Fibroblast of villous mesenchyme (primary cell): ENCODE measurements around the gene CBARP. TPM values are rescaled to one million over a fixed set of nuclear protein-coding genes. Genes with fewer than 3 reads are reported as not detected.

Source experiments
- DNase-seq: peaks from one replicate; pipeline ENCODE4 v3.0.0-alpha.2; 2010; ENCODE audit warnings: low read depth
- H3K4me3 ChIP-seq: 2 replicates; pipeline ENCODE4 v1.5.1; 2011; ENCODE audit warnings: low read depth, mild to moderate bottlenecking, low read length
- CTCF ChIP-seq: IDR thresholded peaks from 2 replicates; pipeline ENCODE4 v1.5.1; 2012; ENCODE audit warnings: low read depth, mild to moderate bottlenecking, low read length; ENCODE audit not compliant: insufficient read depth
- total RNA-seq: library from RNA; depleted of rRNA; stranded (reverse); fragments of >200 nt; gene quantifications from 2 replicates; pipeline ENCODE4 v1.2.3, GENCODE V29; 2012

CBARP gene
- total RNA-seq, 1 donor, result 6.0 TPM

DNA sequence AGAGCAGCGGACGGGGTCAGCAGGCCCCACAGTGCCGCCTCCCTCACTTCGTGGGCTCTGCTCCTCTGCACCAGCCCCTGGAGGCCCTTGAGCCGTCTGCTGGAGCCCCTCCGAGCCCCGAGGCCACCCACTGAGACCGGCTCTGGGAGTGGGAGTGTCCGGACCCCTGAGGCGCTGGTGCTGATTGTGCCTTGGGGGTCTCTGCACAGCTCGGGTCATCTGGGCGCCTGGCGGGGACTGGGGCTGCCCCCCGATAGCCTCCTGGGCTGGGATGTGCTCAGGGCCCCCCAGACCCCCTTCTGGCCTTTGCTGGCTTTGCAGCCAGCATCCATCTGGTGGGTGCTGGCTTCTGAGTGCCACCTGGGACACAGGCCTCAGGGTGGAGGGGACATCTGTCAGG lies 15.4 kb downstream of the CBARP start:
- TF ChIP-seq CTCF, result no peak
- H3K4me3 ChIP-seq, result no peak overlapping the region
- DNase-seq, result no peak

GRCh38 chr19:1221904-1222255 lies 15.9 kb downstream of the CBARP start:
- no peak for TF ChIP-seq CTCF
- no peak overlapping the region for H3K4me3 ChIP-seq
- no peak for DNase-seq

DNA sequence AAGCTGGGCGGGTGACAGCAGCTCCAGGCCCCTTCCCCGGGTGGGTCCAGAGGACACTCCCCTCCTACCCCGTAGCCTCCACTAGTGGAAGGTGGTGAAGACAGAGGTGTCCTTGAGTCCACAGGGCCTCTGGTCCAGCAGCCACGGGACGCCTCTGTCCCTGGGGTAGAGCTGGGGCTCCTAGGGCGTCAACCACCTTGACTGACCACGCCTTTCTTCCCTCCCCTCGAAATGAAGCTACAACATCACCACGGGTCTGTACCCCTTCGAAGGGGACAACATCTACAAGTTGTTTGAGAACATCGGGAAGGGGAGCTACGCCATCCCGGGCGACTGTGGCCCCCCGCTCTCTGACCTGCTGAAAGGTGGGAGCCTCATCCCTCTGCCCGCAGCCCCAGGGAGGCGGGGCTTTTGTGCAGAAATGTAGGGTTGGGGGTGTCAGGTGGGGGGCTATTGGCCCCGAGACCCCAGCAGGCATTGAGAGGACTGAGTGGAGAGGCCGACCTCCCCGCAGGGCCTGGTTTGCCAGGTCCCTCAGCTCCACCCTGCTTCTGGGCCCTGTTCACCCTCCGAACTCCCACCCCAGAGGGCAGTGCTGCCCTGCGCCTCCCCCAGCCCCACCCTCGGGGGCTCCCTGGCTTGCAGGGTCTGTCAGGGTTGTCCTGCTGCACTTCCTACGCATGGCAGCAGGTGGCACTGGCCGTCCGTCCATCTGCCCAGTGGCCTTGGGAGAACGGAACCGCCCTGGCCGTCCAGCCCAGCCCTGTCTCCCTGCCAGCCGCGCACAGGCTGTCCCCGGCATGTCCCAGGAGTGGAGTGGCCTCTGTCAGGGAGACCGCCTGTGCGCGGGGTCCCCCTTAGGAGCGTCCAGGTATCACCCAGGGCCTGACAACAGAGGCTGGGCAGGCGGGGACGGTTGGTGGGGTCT lies 16.6 kb downstream of the CBARP start:
- TF ChIP-seq CTCF, result peak; percentile 68
- H3K4me3 ChIP-seq, result no peak overlapping the region
- peak; percentile 61 for DNase-seq

GRCh38 chr19:1220477-1220930 lies 17.3 kb downstream of the CBARP start:
- no peak for DNase-seq
- H3K4me3 ChIP-seq, result no peak overlapping the region
- no peak for TF ChIP-seq CTCF

GRCh38 chr19:1219786-1220476 lies 17.9 kb downstream of the CBARP start:
- DNase-seq, result no peak
- no peak for TF ChIP-seq CTCF
- no peak overlapping the region for H3K4me3 ChIP-seq

- DNase-seq, result no peak
- H3K4me3 ChIP-seq, result no peak overlapping the region
- TF ChIP-seq CTCF, result no peak
Measured at GRCh38 chr19:1218751-1219567, 18.8 kb downstream of the CBARP start.
